Suprapubic skin (tissue), 4 donors: Measurements from ENCODE around the gene KRTAP22-1. TPM values are rescaled to one million over a fixed set of nuclear protein-coding genes. Genes with fewer than 3 reads are reported as not detected.

Source experiments
- DNase-seq, 2 donors: peaks; one replicate each; pipeline ENCODE4 v3.0.0-alpha.2; 2019; ENCODE audit warnings: low spot score in 2 of 2
- H3K27ac ChIP-seq: fragments of 200-600 bp; sonication (generic); one replicate; pipeline ENCODE4 v1.5.1; 2019
- H3K27me3 ChIP-seq: fragments of 200-600 bp; sonication (generic); one replicate; pipeline ENCODE4 v1.5.1; 2019
- H3K36me3 ChIP-seq: fragments of 200-600 bp; sonication (generic); one replicate; pipeline ENCODE4 v1.5.1; 2019
- H3K4me1 ChIP-seq: fragments of 200-600 bp; sonication (generic); one replicate; pipeline ENCODE4 v1.5.1; 2019
- H3K4me3 ChIP-seq: fragments of 200-600 bp; sonication (generic); one replicate; pipeline ENCODE4 v1.5.1; 2019; ENCODE audit warnings: mild to moderate bottlenecking
- H3K9me3 ChIP-seq: fragments of 200-600 bp; sonication (generic); one replicate; pipeline ENCODE4 v1.5.1; 2019
- EP300 ChIP-seq: sonication (generic); formaldehyde crosslinking; IDR thresholded peaks from one replicate; pipeline ENCODE4 v1.6.1; 2017; ENCODE audit warnings: antibody characterized with exemption
- POLR2A ChIP-seq, 2 donors: fragments of 450-650 bp; IDR thresholded peaks; one replicate each; pipeline ENCODE4 v1.6.1; 2017; ENCODE audit warnings: antibody characterized with exemption in 2 of 2, mild to moderate bottlenecking in 2 of 2, moderate library complexity in 2 of 2
- POLR2AphosphoS5 ChIP-seq, 3 donors: sonication (generic); formaldehyde crosslinking; IDR thresholded peaks; one replicate each; pipeline ENCODE4 v1.6.1; 2017; ENCODE audit warnings: antibody characterized with exemption in 3 of 3
- WGBS: methylation state at CpG from one replicate; pipeline ENCODE4 v1.1.5; 2018; 5-methylcytosine and 5-hydroxymethylcytosine counted together
- total RNA-seq, 4 donors: library from RNA; depleted of rRNA; stranded (reverse); fragments of >200 nt; gene quantifications; one replicate each; pipeline ENCODE4 v1.1.0, GENCODE V29; 2016
- TF ChIP-seq, protein P1 (sequence below), 2 donors: fragments of 200-600 bp in 1 of 2; fragments of 450-650 bp in 1 of 2; sonication (generic) in 1 of 2; IDR thresholded peaks; one replicate each; pipeline ENCODE4 v1.5.1; 2016 to 2019; ENCODE audit warnings: antibody characterized with exemption in 2 of 2, mild to moderate bottlenecking in 1 of 2, moderate library complexity in 1 of 2

KRTAP22-1 gene
- total RNA-seq, 4 donors from 2014 or later = not detected

DNA sequence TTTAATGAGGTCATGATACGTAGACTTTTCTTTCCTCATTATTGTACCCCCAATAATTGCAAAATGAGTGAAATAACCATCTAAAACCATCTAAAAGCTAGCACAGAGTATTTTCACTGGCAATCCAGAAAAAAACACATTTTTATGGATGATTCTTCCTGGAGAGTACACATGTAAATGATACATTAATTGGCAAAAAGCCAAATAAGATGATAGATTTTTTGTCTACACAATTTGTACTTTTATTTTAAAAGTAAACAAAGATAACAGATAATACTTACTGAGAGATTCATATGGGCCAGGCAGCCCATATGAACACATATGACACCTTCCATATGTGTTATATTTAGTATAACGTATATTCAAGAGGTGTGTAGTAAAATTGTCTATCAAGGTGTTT lies 37.3 kb upstream of the KRTAP22-1 start:
- Histone ChIP-seq H3K36me3 (no peaks in the 10 kb centered on the region), H3K27ac (no peak overlapping the region), H3K27me3 (no peaks in the 10 kb centered on the region), H3K9me3 (no peaks in the 10 kb centered on the region), H3K4me3 (no peak overlapping the region), H3K4me1 (no peaks in the 10 kb centered on the region)
- TF ChIP-seq, protein P1, sequence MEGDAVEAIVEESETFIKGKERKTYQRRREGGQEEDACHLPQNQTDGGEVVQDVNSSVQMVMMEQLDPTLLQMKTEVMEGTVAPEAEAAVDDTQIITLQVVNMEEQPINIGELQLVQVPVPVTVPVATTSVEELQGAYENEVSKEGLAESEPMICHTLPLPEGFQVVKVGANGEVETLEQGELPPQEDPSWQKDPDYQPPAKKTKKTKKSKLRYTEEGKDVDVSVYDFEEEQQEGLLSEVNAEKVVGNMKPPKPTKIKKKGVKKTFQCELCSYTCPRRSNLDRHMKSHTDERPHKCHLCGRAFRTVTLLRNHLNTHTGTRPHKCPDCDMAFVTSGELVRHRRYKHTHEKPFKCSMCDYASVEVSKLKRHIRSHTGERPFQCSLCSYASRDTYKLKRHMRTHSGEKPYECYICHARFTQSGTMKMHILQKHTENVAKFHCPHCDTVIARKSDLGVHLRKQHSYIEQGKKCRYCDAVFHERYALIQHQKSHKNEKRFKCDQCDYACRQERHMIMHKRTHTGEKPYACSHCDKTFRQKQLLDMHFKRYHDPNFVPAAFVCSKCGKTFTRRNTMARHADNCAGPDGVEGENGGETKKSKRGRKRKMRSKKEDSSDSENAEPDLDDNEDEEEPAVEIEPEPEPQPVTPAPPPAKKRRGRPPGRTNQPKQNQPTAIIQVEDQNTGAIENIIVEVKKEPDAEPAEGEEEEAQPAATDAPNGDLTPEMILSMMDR (IDR thresholded peaks at IDR 0.05) = no peak
- TF ChIP-seq POLR2A (IDR thresholded peaks at IDR 0.05) (no peak), POLR2AphosphoS5 (IDR thresholded peaks at IDR 0.05) (no peak)
- WGBS = 91% methylated on average over 2 of the region's 2 CpGs
- DNase-seq = no peak

DNA sequence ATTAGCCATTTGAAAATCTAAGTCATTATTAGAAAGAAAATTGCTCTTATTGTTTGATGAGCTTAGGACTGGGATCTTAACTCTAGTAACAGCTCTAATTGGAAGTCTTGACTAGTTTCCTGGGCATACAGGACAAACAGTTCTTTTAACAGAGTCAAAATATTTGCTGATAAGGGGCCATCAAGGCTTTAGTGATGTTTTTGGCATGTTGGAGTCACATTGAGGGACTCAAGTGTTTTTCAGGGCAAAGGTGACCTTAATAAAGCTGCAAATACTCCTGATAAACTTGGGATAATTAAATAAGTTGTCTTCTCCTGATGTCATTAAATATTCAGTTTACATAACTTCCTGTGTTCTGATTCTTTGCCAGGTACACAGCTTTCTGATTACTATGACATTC lies 33.3 kb upstream of the KRTAP22-1 start:
- Histone ChIP-seq H3K27me3 (no peaks in the 10 kb centered on the region), H3K9me3 (no peaks in the 10 kb centered on the region), H3K36me3 (no peaks in the 10 kb centered on the region), H3K4me3 (no peak overlapping the region), H3K4me1 (no peaks in the 10 kb centered on the region), H3K27ac (no peak overlapping the region)
- no peak for DNase-seq
- TF ChIP-seq, protein P1 (IDR thresholded peaks at IDR 0.05) = no peak
- TF ChIP-seq EP300 (no peak), POLR2A (IDR thresholded peaks at IDR 0.05) (no peak), POLR2AphosphoS5 (IDR thresholded peaks at IDR 0.05) (no peak)

DNA sequence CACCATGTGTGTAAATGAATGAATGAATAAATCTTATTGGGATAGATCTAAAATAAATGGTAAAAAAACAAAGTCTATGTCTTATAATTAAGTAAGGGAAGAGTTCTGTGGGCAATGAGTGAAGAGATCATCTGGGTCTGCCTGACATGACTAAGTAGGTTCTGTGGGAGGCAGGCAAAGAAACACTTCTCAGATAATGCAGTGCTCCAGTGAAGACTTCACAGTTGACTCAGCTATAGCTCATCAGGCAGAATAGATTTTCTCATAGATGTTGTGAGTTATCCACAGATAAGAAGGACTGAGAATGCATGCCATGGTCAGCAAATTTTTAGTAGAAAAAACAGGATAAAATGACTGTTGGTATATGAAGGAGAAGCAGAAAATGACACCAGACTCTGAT lies 23.1 kb upstream of the KRTAP22-1 start:
- H3K36me3 ChIP-seq = no peaks in the 10 kb centered on the region

DNA sequence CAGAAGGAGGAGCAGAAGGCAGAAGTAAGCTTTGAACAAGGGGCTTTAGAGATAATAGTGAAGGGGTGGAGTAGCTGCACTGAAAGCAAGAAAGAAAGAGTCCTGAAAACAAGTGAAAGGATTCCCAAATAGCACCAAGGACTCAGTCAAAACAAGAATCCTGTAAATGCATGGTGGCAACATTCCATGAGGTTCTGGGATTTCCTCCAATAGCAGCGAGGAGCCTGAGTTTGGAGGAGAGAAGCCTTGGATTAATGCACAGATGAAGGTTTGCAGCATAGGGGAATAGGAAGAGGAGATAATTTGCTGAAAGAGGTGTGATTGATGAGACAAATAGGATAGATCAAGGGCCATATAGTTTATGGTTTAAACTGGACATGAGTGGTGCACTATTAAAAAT lies 21.5 kb upstream of the KRTAP22-1 start:
- Histone ChIP-seq H3K4me3 (no peak overlapping the region), H3K4me1 (no peaks in the 10 kb centered on the region), H3K36me3 (no peaks in the 10 kb centered on the region), H3K9me3 (no peaks in the 10 kb centered on the region), H3K27me3 (no peaks in the 10 kb centered on the region), H3K27ac (no peak overlapping the region)
- 14% methylated on average over 1 of the region's 1 CpG for WGBS
- TF ChIP-seq POLR2A (IDR thresholded peaks at IDR 0.05) = no peak
- TF ChIP-seq POLR2AphosphoS5 (IDR thresholded peaks at IDR 0.05) = no peak
- TF ChIP-seq EP300 = no peak
- TF ChIP-seq, protein P1 (IDR thresholded peaks at IDR 0.05) = no peak
- DNase-seq = no peak

More for the DNA sequence above, 23.1 kb upstream of the KRTAP22-1 start:
- no peak overlapping the region for H3K27ac ChIP-seq
- DNase-seq = no peak
- no peaks in the 10 kb centered on the region for H3K27me3 ChIP-seq
- H3K4me3 ChIP-seq = no peak overlapping the region
- TF ChIP-seq POLR2AphosphoS5 (IDR thresholded peaks at IDR 0.05) = no peak
- TF ChIP-seq, protein P1 (IDR thresholded peaks at IDR 0.05) = no peak
- no peak for TF ChIP-seq POLR2A (IDR thresholded peaks at IDR 0.05)
- TF ChIP-seq EP300 = no peak
- H3K9me3 ChIP-seq = no peaks in the 10 kb centered on the region
- H3K4me1 ChIP-seq = no peaks in the 10 kb centered on the region

DNA sequence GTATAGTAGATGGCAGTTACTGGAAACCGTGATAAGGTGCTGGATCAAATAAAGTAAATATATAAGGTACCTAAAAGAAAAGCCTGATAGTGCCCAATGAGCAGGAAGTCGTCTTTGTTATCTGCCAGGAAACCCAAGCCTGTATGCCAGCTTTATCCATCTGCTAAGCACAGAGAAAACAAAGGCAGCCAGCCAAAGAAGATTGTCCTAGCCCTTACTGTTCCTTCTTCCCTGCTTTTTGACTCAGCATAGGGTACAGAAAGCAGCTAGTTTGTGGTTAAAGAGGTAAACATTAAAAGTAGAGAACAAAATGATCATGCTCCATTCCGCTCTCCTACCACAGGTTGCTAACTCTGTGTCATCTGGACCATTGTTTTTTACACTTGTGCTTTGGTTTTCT lies 20.8 kb upstream of the KRTAP22-1 start:
- WGBS = 77% methylated on average over 3 of the region's 3 CpGs
- no peaks in the 10 kb centered on the region for H3K36me3 ChIP-seq
- no peaks in the 10 kb centered on the region for H3K9me3 ChIP-seq
- H3K4me3 ChIP-seq = no peak overlapping the region
- H3K27ac ChIP-seq = no peak overlapping the region
- TF ChIP-seq POLR2AphosphoS5 (IDR thresholded peaks at IDR 0.05) = no peak
- no peaks in the 10 kb centered on the region for H3K27me3 ChIP-seq
- no peak for DNase-seq
- no peaks in the 10 kb centered on the region for H3K4me1 ChIP-seq

DNA sequence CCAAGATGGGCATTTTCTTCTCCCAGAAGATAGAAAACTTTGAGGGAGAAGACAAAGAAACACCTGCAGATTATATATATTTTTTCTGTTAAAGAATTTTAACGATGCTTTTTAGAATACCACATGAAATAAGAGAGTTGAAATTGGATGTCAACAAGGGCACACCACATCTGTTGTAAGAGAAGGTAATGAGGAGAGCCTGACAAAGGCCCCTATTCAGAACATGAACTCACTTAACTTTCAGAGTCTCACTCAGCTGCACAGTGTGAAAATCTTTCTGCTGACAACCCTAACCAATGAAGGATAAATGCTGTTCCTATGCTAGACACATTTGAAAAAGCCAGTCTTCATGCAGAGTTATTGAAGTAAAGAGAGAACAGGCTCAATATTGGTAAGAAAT lies 18.0 kb upstream of the KRTAP22-1 start:
- Histone ChIP-seq H3K36me3 (no peaks in the 10 kb centered on the region), H3K4me3 (no peak overlapping the region), H3K9me3 (no peaks in the 10 kb centered on the region), H3K27ac (no peak overlapping the region), H3K4me1 (no peaks in the 10 kb centered on the region), H3K27me3 (no peaks in the 10 kb centered on the region)
- WGBS = 69% methylated on average over 1 of the region's 1 CpG
- TF ChIP-seq POLR2A (IDR thresholded peaks at IDR 0.05) = no peak
- TF ChIP-seq POLR2AphosphoS5 (IDR thresholded peaks at IDR 0.05) = no peak
- TF ChIP-seq, protein P1 (IDR thresholded peaks at IDR 0.05) = no peak
- no peak for TF ChIP-seq EP300
- no peak for DNase-seq
